Keratinocyte (primary cell): Measurements from ENCODE around the gene URM1. TPM values are rescaled to one million over a fixed set of nuclear protein-coding genes. Genes with fewer than 3 reads are reported as not detected.

Experiments
- DNase-seq: peaks from one replicate; pipeline ENCODE4 v3.0.0-alpha.2; 2011; ENCODE audit warnings: low read depth, missing footprints, low spot score
- FAIRE-seq: peaks from 2 replicates; lab custom pipeline; 2011; peaks lifted over from hg19 to GRCh38; lab: Jason Lieb, UNC
- H2AFZ ChIP-seq: 2 replicates; pipeline ENCODE4 v1.6.0; 2012; ENCODE audit warnings: low read length, control low read depth, inconsistent platforms; ENCODE audit not compliant: control insufficient read depth
- H3K27ac ChIP-seq: 2 replicates; pipeline ENCODE4 v1.5.1; 2011; ENCODE audit warnings: low read length; ENCODE audit not compliant: control insufficient read depth, insufficient read depth
- H3K27me3 ChIP-seq: 3 replicates; pipeline ENCODE4 v1.6.0; 2011; ENCODE audit warnings: low read length; ENCODE audit not compliant: control insufficient read depth, insufficient read depth; ENCODE audit errors: extremely low read depth
- H3K36me3 ChIP-seq, 2 experiments: 2 replicates in 1 of 2; 3 replicates in 1 of 2; pipeline ENCODE4 v1.5.1; 2011; ENCODE audit warnings: low read length in 2 of 2, mild to moderate bottlenecking in 1 of 2; ENCODE audit not compliant: control insufficient read depth in 2 of 2, insufficient read depth in 2 of 2; ENCODE audit errors: extremely low read depth in 1 of 2
- H3K4me1 ChIP-seq: 3 replicates; pipeline ENCODE4 v1.5.1; 2011; ENCODE audit warnings: low read length; ENCODE audit not compliant: control insufficient read depth, insufficient read depth; ENCODE audit errors: extremely low read depth
- H3K4me2 ChIP-seq: 3 replicates; pipeline ENCODE4 v1.6.0; 2011; ENCODE audit warnings: low read depth, low read length; ENCODE audit not compliant: control insufficient read depth, insufficient read depth; ENCODE audit errors: extremely low read depth
- H3K4me3 ChIP-seq, 3 experiments: fragments of 200-600 bp in 1 of 3; sonication (generic) in 1 of 3; 2 replicates in 2 of 3; 3 replicates in 1 of 3; pipeline ENCODE4 v1.5.1; 2011 to 2016; ENCODE audit warnings: low read length in 3 of 3, mild to moderate bottlenecking in 3 of 3, control low read depth in 2 of 3, inconsistent platforms in 1 of 3, low read depth in 1 of 3, mixed read lengths in 1 of 3, mixed run types in 1 of 3, moderate library complexity in 1 of 3; ENCODE audit not compliant: control insufficient read depth in 2 of 3, insufficient read depth in 2 of 3; ENCODE audit errors: extremely low read depth in 1 of 3
- H3K79me2 ChIP-seq: 2 replicates; pipeline ENCODE4 v1.6.0; 2012; ENCODE audit warnings: low read length; ENCODE audit not compliant: control insufficient read depth, insufficient read depth
- H3K9ac ChIP-seq: 3 replicates; pipeline ENCODE4 v1.6.0; 2011; ENCODE audit warnings: low read length; ENCODE audit not compliant: control insufficient read depth, insufficient read depth; ENCODE audit errors: extremely low read depth
- H3K9me1 ChIP-seq: 3 replicates; pipeline ENCODE4 v1.6.0; 2011; ENCODE audit warnings: low read length; ENCODE audit not compliant: control insufficient read depth, insufficient read depth; ENCODE audit errors: extremely low read depth
- H3K9me3 ChIP-seq: 2 replicates; pipeline ENCODE4 v1.5.1; 2012; ENCODE audit warnings: low read depth, low read length; ENCODE audit not compliant: control insufficient read depth
- H4K20me1 ChIP-seq: 3 replicates; pipeline ENCODE4 v1.6.0; 2011; ENCODE audit warnings: low read length; ENCODE audit not compliant: control insufficient read depth, insufficient read depth; ENCODE audit errors: extremely low read depth
- EZH2 ChIP-seq: IDR thresholded peaks from one replicate; pipeline ENCODE4 v1.6.1; 2012; ENCODE audit warnings: inconsistent platforms, mild to moderate bottlenecking, low read length, moderate library complexity
- dilution Hi-C: fragments of 300-500 bp; cut with MboI; formaldehyde crosslinking; loops from one replicate; pipeline ENCODE4 v1.7.0; 2020; ENCODE audit warnings: low sequenced_read_pairs; ENCODE audit not compliant: extremely low pct_ligation_motif_present
- polyA plus RNA-seq, 5 experiments: library from polyadenylated mRNA; depleted of rRNA in 3 of 5; stranded (reverse) in 3 of 5; stranded (forward) in 1 of 5; unstranded in 1 of 5; fragments of >200 nt; gene quantifications; 1 replicate in 1 of 5; 2 replicates in 3 of 5; 3 replicates in 1 of 5; pipeline versions ENCODE4 v1.2.1 to v1.2.3, GENCODE V29; 2011 to 2012; ENCODE audit warnings: missing spikeins in 2 of 5, low read depth in 1 of 5, low replicate concordance in 1 of 5
- TF ChIP-seq, protein P1 (sequence below), 3 experiments: IDR thresholded peaks in 1 of 3; conservative IDR thresholded peaks in 1 of 3; optimal IDR thresholded peaks in 1 of 3; 2 replicates in 2 of 3; 3 replicates in 1 of 3; pipeline versions ENCODE3 to v1.5.1; 2011; ENCODE audit warnings: low read length in 3 of 3, mild to moderate bottlenecking in 3 of 3, moderate library complexity in 2 of 3, control low read depth in 1 of 3, inconsistent platforms in 1 of 3; ENCODE audit not compliant: insufficient read depth in 2 of 3; ENCODE audit errors: extremely low read depth in 1 of 3

URM1 gene
- polyA plus RNA-seq, 1 donor (not counting 4 experiments of a cell fraction or from before 2014, with no cell fraction given) = 29.1 TPM

DNA sequence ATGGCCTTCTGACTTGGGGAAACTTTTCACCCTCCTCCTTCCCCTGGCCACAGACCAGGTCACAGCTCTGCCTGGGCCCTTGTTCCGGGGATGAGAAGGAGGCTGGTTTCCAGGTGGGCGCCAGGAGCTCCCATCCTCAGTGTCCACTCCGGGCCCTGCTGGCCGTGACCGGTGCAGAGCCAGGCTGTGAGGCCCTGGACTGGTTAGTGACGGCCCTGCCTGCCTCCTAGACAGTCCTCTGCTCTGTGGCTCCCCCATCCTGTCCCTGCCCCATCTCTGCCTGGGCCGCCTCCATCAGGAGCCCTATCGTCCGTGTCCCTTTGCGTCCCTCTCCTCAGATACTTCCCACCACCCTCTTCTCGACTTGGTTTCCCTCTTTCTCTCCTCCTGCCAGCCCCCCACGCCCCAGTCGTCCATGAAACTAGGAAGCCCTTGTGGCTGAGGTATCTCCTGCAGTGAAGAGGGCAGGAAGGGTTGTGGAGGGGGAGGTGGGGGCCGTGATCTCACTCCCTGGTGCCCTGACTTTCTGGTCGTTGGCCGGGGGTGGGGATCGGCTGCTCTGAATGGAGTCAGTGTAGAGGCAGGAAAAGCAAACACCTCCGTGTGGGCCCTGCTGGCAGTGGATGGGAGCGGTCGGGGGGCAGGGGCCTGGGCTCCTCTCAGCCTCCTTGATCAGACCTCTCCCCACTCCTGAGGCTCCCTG is 34.1 kb downstream of the URM1 start:
- Histone ChIP-seq H3K9ac (no peak overlapping the region), H3K4me2 (no peak overlapping the region), H3K9me1 (no peaks in the 10 kb centered on the region), H3K9me3 (no peaks in the 10 kb centered on the region), H4K20me1 (no peaks in the 10 kb centered on the region), H2AFZ (no peak overlapping the region), H3K27me3 (peaks cover 16% of the 10 kb centered on the region), H3K79me2 (no peaks in the 10 kb centered on the region), H3K27ac (no peak overlapping the region), H3K4me3 (no peak overlapping the region), H3K36me3 (no peaks in the 10 kb centered on the region), H3K4me1 (no peaks in the 10 kb centered on the region)
- FAIRE-seq (no peak), DNase-seq (no peak)
- dilution Hi-C loops = no loop called here
- TF ChIP-seq EZH2 = no peak
- TF ChIP-seq, protein P1, sequence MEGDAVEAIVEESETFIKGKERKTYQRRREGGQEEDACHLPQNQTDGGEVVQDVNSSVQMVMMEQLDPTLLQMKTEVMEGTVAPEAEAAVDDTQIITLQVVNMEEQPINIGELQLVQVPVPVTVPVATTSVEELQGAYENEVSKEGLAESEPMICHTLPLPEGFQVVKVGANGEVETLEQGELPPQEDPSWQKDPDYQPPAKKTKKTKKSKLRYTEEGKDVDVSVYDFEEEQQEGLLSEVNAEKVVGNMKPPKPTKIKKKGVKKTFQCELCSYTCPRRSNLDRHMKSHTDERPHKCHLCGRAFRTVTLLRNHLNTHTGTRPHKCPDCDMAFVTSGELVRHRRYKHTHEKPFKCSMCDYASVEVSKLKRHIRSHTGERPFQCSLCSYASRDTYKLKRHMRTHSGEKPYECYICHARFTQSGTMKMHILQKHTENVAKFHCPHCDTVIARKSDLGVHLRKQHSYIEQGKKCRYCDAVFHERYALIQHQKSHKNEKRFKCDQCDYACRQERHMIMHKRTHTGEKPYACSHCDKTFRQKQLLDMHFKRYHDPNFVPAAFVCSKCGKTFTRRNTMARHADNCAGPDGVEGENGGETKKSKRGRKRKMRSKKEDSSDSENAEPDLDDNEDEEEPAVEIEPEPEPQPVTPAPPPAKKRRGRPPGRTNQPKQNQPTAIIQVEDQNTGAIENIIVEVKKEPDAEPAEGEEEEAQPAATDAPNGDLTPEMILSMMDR (optimal IDR thresholded peaks at IDR 0.05 in 1 of 3, IDR thresholded peaks at IDR 0.05 in 1 of 3, conservative IDR thresholded peaks at IDR 0.05 in 1 of 3; ENCODE audit: extremely low read depth in 1 of 3, insufficient read depth in 2 of 3, low read length in 3 of 3) = no peak

DNA sequence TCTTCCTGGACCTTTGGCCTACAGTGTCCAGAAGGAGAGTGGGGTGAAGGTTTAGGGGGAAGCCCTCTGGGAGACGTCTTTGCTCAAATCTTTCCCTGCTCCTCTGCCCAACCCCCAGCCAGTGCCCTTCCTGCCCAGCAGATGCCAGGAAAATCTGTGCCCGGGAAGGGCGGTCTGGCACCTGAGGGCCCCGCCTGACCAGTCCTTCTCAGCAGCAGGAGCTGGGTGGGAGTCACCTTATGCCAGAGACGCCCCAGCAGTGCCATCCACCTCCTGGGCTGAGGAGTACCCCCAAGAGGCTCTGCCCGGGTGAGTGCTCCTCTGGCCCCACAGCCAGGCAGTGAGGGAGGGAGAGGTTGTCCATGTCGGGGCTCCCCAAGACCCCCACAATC is 34.6 kb downstream of the URM1 start:
- Histone ChIP-seq H3K27ac (no peak overlapping the region), H3K36me3 (no peaks in the 10 kb centered on the region), H3K9me1 (no peaks in the 10 kb centered on the region), H3K4me1 (no peaks in the 10 kb centered on the region), H3K9me3 (no peaks in the 10 kb centered on the region), H3K79me2 (no peaks in the 10 kb centered on the region), H4K20me1 (no peaks in the 10 kb centered on the region), H2AFZ (no peak overlapping the region), H3K9ac (no peak overlapping the region), H3K4me2 (no peak overlapping the region), H3K4me3 (no peak overlapping the region), H3K27me3 (peaks cover 16% of the 10 kb centered on the region)
- TF ChIP-seq EZH2 = no peak
- TF ChIP-seq, protein P1 (optimal IDR thresholded peaks at IDR 0.05 in 1 of 3, IDR thresholded peaks at IDR 0.05 in 1 of 3, conservative IDR thresholded peaks at IDR 0.05 in 1 of 3; ENCODE audit: extremely low read depth in 1 of 3, insufficient read depth in 2 of 3, low read length in 3 of 3) = no peak
- no peak for FAIRE-seq
- dilution Hi-C loops = no loop called here
- DNase-seq = no peak
